ENCODE data around the gene KLHL40. TPM values are rescaled to one million over a fixed set of nuclear protein-coding genes. Genes with fewer than 3 reads are reported as not detected.

Gene KLHL40
- polyA plus RNA-seq, 1 donor from 2014 or later, result not detected

DNA sequence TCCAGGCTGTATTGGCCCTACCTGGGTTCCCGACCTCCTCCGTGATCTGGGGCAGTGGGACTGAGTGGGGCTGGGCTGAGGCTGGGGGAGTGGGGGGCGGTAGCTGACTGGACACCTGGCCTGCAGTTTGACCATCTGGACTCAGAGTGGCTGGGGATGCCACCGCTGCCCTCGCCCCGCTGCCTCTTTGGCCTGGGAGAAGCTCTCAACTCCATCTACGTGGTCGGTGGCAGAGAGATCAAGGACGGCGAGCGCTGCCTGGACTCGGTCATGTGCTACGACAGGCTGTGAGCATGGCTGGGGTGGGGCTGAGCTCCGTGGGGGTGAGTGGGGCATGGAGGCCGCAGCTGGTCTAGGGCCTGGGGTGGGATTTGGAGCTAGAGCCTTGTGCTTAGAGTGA is 2.7 kb downstream of the KLHL40 start:
- no peak overlapping the region for H3K9ac ChIP-seq (ENCODE audit: low read length)
- no peaks in the 10 kb centered on the region for H3K36me3 ChIP-seq (ENCODE audit: insufficient read depth, low read length)
- H3K9me3 ChIP-seq (ENCODE audit: low read length), result no peaks in the 10 kb centered on the region
- no peaks in the 10 kb centered on the region for H3K9me2 ChIP-seq (ENCODE audit: insufficient read depth, low read length)
- no peaks in the 10 kb centered on the region for H3K27me3 ChIP-seq (ENCODE audit: insufficient read depth, low read depth, low read length)
- H2AFZ ChIP-seq (ENCODE audit: low read depth, low read length), result no peak overlapping the region
- no peaks in the 10 kb centered on the region for H4K20me1 ChIP-seq (ENCODE audit: insufficient read depth)
- H3K79me2 ChIP-seq (replicated peaks; ENCODE audit: insufficient read depth, low read length), result no peaks in the 10 kb centered on the region
- H3K27ac ChIP-seq (ENCODE audit: low read length), result no peak overlapping the region
- no peaks in the 10 kb centered on the region for H3F3A ChIP-seq (ENCODE audit: insufficient read depth, low read length, poor library complexity, severe bottlenecking)
- H3K4me3 ChIP-seq (ENCODE audit: low read length), result no peak overlapping the region
- TF ChIP-seq TAF1 (IDR thresholded peaks at IDR 0.05; ENCODE audit: low read depth) (no peak), EP300 (conservative IDR thresholded peaks at IDR 0.05; ENCODE audit: poor library complexity, severe bottlenecking) (no peak), POLR2AphosphoS5 (IDR thresholded peaks at IDR 0.05) (no peak), REST (IDR thresholded peaks at IDR 0.05; ENCODE audit: borderline replicate concordance) (no peak), RAD21 (conservative IDR thresholded peaks at IDR 0.05) (no peak), SMC3 (conservative IDR thresholded peaks at IDR 0.05; ENCODE audit: poor library complexity) (no peak), EZH2 (IDR thresholded peaks at IDR 0.05; ENCODE audit: borderline replicate concordance, insufficient read depth, low read length, poor library complexity, severe bottlenecking) (no peak), MXI1 (conservative IDR thresholded peaks at IDR 0.05; ENCODE audit: poor library complexity, severe bottlenecking) (no peak)
- TF ChIP-seq, protein P1, sequence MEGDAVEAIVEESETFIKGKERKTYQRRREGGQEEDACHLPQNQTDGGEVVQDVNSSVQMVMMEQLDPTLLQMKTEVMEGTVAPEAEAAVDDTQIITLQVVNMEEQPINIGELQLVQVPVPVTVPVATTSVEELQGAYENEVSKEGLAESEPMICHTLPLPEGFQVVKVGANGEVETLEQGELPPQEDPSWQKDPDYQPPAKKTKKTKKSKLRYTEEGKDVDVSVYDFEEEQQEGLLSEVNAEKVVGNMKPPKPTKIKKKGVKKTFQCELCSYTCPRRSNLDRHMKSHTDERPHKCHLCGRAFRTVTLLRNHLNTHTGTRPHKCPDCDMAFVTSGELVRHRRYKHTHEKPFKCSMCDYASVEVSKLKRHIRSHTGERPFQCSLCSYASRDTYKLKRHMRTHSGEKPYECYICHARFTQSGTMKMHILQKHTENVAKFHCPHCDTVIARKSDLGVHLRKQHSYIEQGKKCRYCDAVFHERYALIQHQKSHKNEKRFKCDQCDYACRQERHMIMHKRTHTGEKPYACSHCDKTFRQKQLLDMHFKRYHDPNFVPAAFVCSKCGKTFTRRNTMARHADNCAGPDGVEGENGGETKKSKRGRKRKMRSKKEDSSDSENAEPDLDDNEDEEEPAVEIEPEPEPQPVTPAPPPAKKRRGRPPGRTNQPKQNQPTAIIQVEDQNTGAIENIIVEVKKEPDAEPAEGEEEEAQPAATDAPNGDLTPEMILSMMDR (IDR thresholded peaks at IDR 0.05; ENCODE audit: poor library complexity, severe bottlenecking), result no peak
- no peak overlapping the region for H3K4me2 ChIP-seq (ENCODE audit: low read length)

GRCh38 chr3:42688487-42689420 is 3.4 kb downstream of the KLHL40 start:
- no peaks in the 10 kb centered on the region for H3K9me2 ChIP-seq (ENCODE audit: insufficient read depth, low read length)
- H3K9me3 ChIP-seq (ENCODE audit: low read length), result no peaks in the 10 kb centered on the region
- H2AFZ ChIP-seq (ENCODE audit: low read depth, low read length), result no peak overlapping the region
- no peak overlapping the region for H3K4me3 ChIP-seq (ENCODE audit: low read length)
- no peaks in the 10 kb centered on the region for H3K79me2 ChIP-seq (replicated peaks; ENCODE audit: insufficient read depth, low read length)
- no peaks in the 10 kb centered on the region for H3K27me3 ChIP-seq (ENCODE audit: insufficient read depth, low read depth, low read length)
- TF ChIP-seq MXI1 (conservative IDR thresholded peaks at IDR 0.05; ENCODE audit: poor library complexity, severe bottlenecking) (no peak), TAF1 (IDR thresholded peaks at IDR 0.05; ENCODE audit: low read depth) (no peak), RAD21 (conservative IDR thresholded peaks at IDR 0.05) (no peak), EZH2 (IDR thresholded peaks at IDR 0.05; ENCODE audit: borderline replicate concordance, insufficient read depth, low read length, poor library complexity, severe bottlenecking) (no peak), EP300 (conservative IDR thresholded peaks at IDR 0.05; ENCODE audit: poor library complexity, severe bottlenecking) (no peak), POLR2AphosphoS5 (IDR thresholded peaks at IDR 0.05) (no peak)
- TF ChIP-seq, protein P1 (IDR thresholded peaks at IDR 0.05; ENCODE audit: poor library complexity, severe bottlenecking), result no peak
- no peak overlapping the region for H3K9ac ChIP-seq (ENCODE audit: low read length)
- no peak overlapping the region for H3K27ac ChIP-seq (ENCODE audit: low read length)
- no peaks in the 10 kb centered on the region for H4K20me1 ChIP-seq (ENCODE audit: insufficient read depth)
- H3K36me3 ChIP-seq (ENCODE audit: insufficient read depth, low read length), result no peaks in the 10 kb centered on the region
- no peak overlapping the region for H3K4me2 ChIP-seq (ENCODE audit: low read length)
- H3F3A ChIP-seq (ENCODE audit: insufficient read depth, low read length, poor library complexity, severe bottlenecking), result no peaks in the 10 kb centered on the region
